Non-pigmented ciliary epithelial cell (primary cell): ENCODE data around the gene PKN3.
A peak's percentile ranks its signal among the peaks of the same experiment; 100 is the strongest.

Source experiments
- DNase-seq: peaks from one replicate; pipeline ENCODE4 v3.0.0-alpha.2; 2010; ENCODE audit warnings: low read depth

Gene PKN3

DNA sequence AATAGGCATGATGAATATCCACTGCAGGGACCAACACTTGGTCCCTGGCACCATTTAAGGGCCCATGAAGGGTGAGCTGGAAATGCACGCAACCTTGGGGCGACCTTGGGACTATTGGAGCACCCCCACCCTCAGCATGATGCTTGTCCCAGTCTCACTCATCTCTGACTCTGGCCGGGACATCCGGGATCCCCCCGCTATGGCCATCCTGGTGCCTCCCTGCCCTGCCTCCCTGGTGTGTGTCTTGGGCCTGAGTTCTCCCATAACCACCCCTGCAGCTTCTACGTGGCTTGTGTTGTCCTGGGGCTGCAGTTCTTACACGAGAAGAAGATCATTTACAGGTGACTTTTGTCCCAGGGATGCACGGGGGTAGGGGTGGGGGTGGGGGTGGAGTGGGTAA, 15.7 kb downstream of the PKN3 start:
- DNase-seq, result no peak

DNA sequence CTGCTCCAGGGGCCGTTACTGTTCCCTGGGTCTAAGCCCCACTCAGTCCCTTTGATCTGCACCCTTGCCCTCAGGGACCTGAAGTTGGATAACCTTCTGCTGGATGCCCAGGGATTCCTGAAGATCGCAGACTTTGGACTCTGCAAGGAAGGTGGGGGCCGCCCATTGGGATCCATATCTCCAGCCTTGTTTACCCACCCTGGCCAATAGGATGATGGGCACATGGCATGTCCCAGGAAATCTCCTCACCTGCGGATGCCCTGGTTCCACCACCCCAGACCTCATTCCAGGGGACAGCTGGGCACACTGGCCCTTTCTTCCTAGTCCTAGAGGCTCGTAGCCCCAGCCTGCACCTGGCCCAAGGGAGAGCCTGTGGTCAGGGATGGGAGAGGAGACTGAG, 16.2 kb downstream of the PKN3 start:
- DNase-seq, result no peak

DNA sequence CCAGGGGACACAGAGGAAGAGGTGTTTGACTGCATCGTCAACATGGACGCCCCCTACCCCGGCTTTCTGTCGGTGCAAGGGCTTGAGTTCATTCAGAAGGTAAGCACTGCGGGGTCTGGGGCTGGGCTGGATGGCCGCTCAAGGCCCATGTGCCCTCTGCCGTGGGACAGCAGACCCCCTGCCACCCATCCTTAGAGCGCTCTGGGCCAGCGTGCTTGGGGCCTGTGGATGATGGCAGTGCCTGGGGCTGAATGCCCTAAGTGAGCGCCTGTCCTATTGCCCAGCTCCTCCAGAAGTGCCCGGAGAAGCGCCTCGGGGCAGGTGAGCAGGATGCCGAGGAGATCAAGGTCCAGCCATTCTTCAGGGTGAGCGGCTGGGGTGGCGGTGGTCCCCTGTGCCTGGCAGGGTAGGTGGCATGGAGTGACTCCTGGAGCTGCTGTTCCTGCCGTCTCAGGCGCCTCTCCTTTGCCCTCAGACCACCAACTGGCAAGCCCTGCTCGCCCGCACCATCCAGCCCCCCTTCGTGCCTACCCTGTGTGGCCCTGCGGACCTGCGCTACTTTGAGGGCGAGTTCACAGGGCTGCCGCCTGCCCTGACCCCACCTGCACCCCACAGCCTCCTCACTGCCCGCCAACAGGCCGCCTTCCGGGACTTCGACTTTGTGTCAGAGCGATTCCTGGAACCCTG, 17.8 kb downstream of the PKN3 start:
- no peak for DNase-seq

GRCh38 chr9:128720841-128721486, 18.7 kb downstream of the PKN3 start:
- DNase-seq, result no peak

- no peak for DNase-seq
Observed at GRCh38 chr9:128721487-128722010, 19.2 kb downstream of the PKN3 start.

DNA sequence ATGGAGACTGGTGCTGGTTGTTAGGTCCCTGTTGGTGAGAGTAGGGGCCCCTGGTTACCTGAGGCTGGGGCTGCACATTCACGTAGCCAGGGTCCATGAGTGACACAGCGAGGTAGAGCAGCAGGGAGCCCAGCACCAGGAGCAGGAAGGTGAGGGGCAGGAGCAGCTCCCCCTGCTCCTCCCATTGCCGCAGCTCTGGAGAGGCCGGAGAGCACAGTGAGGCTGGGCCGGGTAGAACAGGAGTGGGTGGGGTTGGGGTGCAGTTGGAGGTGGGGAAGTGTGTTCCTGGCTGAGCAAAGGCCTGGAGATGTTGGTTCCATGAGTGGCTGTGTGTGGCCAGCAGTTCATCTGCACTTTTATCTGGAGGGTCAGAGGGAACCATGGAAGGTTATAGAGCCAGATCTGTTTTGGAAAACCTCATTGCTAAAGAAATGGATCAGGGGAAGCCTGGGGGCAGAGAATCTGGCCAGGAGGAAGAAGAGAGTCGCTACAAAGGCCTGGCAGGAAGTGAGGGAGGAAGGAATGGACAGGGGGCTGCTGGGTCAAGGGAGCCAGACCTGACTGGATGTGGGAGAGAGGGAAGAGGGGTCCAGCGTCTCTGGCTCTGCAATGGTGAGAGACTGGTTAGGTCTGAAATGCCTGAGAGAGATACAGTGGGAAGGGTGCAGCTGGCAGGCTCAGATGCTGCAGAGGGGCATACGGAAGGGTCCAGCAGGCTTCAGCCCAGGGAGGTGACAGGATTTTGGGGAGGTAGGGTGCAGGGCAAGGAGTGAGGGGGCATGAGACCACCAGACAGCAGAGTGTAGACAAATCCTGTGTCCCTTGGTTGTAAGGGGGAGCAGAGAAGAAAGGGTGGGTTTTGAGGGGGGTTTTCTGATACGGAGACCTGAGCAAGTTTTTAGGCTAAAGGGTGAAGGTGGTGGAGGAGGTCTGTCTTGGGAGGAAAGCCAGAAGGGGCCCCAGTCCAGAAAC, 20.4 kb downstream of the PKN3 start:
- DNase-seq, result no peak

GRCh38 chr9:128723352-128723865, 21.1 kb downstream of the PKN3 start:
- DNase-seq, result no peak

DNA sequence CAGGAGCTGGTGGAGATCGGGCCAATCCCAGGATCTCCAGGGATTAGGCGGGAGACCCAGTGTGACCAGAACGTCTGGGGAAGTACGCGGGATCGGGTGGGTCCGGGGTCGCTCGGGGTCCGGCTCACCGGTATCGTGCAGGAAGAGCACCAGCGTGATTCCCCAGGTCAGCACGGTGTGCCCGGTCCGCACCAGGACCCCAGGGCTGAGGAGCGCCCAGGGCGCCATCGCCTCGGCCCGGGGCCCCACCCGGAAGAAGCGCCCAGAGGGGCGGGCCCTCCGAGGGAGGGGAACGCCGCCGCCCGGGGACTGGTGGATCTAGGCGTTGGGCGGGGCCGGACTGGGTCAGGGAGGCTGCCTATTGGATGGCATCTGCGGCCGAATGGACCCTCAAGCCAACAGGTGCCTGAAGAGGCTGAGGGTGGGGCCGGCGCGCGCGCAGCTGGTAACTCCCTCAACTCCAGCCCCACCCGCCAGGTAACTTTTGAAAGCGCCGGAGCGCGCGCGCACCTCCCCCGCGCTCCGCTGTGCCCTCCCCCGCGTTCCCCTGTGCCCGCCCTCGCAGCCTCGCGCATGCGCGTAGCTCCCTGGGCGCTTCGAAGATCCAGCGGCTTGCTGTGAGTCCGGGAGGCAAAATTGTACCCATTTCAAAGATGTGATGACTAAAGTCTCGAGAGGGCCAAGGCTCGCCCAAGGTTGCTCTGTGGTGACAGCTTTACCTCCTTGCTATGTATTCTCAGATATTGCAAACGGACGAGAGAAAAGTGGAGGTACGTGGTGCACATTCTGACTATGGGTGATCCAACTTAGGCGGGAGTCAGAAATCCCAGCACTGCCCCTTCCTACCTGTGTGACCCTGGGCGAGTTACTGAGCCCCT, 21.8 kb downstream of the PKN3 start, which contains the start of gene ZDHHC12:
TSS of gene ZDHHC12 (minus strand) at position 262 of the 878 bp plus-strand sequence. CDS start at position 228, 34 bp downstream.
- DNase-seq, result peak; percentile 69

- DNase-seq, result peak; percentile 28
Observed at GRCh38 chr9:128724744-128725211, 22.5 kb downstream of the PKN3 start.

DNA sequence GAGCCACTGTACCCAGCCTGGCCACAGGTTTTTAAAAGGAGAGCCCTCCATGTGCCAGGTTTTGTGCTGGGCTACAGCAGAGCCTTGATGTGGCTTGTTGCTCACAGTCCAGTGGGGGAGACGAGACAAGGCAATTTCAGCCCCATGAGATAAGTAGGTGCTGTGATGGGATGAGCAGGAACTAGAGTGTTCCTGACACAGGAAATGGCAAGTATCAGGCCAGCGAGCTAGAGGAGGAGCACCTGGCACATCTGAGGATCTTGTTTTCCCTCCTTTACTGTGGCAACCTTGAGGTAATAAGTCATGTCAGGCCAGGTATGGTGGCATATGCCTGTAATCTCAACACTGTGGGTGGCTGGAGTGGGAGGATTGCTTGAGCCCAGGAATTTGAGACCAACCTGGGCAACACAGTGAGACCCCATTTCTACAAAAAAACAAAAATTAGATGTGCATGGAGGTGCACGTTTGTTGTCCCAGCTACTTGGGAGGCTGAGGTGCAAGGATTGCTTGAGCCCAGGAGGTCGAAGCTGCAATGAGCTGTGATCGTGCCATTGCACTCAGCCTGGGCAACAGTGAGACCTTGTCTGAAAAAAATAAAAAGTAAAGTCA, 25.4 kb downstream of the PKN3 start:
- DNase-seq, result no peak

DNA sequence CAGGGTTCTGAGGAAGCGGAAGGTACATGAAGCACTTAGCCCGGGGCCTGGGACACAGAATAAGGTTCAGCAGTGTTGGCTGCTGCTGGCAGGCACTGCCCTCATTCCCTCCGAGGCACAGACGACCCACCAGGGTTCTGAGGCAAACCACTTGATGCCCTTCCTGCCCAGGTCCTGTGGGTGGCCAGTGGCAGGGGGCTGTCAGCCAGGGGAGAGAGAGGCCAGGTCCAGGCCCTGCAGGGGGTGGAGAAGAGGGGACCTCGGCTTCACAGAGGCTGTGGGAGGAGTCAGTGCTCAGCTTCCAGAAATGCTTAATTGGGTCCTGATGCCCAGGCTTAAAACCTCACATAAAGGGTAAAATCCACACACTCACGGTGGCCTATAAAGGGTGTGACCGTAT, 26.0 kb downstream of the PKN3 start:
- DNase-seq, result no peak

DNA sequence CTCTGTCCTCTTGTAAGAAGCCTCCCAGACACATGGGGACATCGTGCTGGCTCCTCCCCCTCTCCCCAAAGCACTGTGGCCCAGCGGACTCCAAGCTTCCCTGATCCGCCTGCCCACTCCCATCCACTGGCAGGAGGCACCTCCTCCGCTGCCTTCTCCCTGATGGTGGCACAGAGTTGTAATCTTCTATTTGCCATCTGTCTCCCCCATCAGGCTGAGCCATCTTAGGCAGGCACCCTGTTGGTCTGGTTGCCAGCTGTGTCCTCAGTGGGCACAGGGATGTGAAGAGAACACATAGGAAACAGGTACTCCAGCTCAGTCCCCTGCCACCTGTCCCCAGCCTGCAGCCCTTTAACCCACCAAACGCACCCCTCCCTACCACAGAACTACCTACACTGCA, 27.0 kb downstream of the PKN3 start:
- DNase-seq, result no peak

DNA sequence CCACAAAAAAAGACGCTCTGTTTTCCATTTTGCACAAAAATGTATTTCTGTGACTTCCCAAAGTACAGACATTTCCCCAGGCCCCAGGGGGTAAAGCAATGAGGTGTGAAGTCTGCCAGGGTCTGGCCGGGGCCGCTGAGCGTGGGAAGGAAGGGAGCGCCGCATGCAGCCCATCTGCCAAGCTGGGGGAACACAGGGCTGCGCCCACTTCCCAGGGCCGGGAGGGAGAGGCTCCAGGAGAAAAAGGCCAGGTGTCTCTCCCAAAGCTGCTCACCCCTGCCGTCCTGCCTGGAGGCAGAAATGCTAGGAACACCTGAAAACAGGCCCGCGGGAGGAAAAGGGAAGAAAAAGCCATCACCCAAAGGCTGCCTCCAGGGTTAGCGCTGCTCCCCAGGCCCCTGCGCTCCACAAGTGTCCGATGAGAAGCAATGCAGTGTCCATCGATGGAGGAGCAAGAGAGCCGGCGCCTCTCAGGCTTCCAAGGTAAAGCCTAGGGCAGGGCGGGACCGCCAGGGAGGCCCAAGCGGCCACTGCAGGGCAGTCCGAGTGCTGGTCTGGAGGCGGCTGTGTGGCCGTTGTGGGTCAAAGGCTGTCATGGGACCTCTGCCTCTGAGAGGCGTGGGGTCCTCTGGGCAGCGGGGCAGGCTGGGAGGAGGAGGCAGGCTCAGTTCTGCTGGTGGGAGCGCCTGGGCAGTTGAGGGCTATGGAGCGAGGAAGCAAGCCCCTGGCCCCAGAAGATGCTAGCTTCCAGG, 27.6 kb downstream of the PKN3 start:
- no peak for DNase-seq

- no peak for DNase-seq
Observed at GRCh38 chr9:128731093-128731492, 28.8 kb downstream of the PKN3 start.

DNA sequence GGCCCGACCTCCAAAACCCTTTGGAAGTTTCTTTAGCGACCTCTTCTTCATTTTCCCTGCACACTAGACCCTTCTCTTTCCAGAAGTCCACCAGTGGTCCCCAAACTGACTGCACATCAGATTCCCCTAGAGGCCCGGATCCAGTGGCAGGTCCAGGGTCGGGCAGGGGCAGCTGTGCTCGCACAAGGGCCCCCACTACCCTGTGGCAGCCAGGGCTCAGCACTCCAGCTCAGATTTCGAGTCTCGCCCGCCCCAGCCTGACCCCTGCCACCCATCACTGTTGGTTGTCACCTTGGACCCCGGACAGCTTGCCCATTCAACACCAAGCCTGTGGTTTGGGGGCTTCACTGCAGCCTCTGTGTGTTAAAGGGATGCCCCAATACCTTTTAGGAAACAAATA, 29.4 kb downstream of the PKN3 start:
- no peak for DNase-seq

- DNase-seq, result no peak
Observed at GRCh38 chr9:128732576-128732975, 30.3 kb downstream of the PKN3 start.

- peak; percentile 46 for DNase-seq
Observed at GRCh38 chr9:128733256-128733655, 31.0 kb downstream of the PKN3 start.

DNA sequence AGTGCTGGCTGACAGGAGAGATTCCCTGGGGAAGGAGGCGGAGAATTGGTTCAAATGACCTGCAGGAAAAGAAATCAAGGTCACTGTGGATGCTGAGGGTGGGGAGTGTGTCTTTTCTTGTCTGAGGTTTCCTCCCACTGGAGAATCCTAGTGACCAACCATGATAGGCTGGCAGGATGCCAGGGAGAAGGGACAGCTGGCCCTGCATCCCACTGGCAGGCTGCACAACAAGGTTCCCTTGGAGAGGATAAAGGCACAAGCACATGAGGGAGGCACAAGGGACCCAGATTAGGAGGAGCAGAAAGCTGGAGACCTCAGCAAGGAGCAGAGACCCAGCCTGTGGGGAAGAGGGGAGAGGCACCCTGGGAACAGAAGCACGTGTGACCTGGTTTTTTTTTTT, 33.1 kb downstream of the PKN3 start:
- DNase-seq, result no peak

DNA sequence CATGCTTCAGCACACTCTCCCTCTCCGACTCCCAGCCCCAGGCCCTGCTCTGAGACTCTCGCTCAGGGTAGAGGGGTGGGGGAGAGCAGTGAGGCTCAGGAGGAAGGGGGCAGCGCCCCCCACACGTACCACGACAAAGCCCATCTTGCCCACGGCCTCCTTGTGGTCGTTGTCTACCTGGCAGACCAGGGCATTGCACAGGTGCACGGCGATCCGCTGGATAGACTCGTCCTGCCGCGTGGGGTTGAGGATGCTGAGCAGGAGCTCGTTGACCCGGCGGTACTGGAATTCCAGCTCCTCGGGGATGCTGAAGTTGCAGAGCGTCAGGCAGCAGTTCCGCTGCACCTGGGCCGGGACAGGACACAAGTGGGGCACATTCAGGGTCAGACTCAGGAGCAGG, 40.1 kb downstream of the PKN3 start:
- no peak for DNase-seq

- DNase-seq, result no peak
Observed at GRCh38 chr9:128743421-128743820, 41.1 kb downstream of the PKN3 start.
